NCI-H1694 (cell line): Measurements from ENCODE around the gene SCN8A.

Source experiments
- DNase-seq: peaks from one replicate; lab custom pipeline; 2025; lab: John Stamatoyannopoulos, UW

Gene SCN8A

DNA sequence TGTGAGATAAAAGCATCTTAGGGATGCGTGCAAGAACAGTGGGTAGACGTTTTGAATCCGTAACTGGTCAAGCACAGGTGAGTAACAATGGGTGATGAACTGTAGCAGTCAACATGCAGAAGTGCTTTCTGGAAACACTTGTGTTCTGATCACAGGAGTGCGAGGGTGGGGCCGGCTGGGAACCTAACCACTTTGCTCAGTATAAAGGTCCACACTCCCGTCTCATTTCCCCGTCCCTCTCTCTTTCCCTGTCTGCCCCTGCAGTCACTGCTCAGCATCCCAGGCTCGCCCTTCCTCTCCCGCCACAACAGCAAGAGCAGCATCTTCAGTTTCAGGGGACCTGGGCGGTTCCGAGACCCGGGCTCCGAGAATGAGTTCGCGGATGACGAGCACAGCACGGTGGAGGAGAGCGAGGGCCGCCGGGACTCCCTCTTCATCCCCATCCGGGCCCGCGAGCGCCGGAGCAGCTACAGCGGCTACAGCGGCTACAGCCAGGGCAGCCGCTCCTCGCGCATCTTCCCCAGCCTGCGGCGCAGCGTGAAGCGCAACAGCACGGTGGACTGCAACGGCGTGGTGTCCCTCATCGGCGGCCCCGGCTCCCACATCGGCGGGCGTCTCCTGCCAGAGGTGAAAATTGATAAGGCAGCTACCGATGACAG lies 130.4 kb downstream of the SCN8A start:
- DNase-seq = no peak

DNA sequence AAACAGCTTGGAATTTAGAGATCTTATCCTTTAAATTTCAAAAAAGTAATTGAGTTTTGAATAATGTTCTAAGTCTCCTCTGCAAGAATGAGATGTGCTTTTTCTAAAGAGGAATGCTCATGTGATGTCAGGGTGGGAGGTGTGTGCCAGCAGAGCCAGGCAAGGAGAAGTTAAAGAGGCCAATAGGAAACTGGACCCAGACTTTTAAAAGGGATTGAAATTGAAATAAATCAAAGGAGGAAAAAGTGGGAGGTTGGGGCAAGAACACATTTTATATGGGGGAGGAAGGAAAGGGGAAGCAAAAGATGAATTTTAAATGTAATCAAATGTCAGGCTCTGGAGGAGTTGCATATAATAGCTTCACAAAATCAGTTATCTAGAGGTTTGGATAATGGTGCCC lies 131.4 kb downstream of the SCN8A start:
- no peak for DNase-seq

DNA sequence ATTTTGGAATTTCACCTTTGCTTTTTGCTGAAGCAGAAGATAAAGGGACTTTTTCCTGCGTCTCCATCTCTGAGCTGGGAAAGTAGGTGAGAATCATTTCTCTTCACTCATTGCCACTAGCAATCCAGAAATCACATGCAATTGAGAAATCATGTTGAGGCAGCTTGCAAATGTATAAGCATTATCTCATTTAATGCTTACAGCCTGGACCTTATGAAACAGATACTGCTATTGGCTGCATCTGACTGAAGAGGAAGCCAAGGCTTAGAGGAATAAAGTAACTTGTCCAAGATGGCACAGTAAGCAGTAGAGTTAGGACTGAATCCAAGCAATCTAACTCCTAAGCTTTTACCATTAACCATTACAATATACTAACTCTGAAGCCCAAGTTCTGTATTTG lies 135.1 kb downstream of the SCN8A start:
- no peak for DNase-seq

DNA sequence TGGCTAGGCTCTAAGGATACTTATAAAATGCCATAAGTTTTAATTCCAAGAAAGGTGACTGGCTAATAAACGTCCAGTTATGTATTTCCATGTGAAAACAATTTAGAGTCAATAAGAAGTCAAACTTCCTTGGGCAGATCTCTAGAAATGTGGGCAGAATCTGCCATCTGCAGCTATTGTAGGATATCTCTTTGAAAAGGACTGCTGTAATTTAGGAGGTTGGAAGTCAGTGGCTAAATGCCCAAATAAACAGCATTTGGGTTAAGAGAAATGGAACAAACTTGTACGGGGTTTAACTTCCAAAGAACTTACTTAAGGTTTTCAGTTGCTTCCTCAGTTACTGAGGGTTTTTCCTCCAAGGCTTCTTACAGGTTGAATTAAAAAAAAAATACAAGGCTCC lies 135.9 kb downstream of the SCN8A start:
- no peak for DNase-seq

DNA sequence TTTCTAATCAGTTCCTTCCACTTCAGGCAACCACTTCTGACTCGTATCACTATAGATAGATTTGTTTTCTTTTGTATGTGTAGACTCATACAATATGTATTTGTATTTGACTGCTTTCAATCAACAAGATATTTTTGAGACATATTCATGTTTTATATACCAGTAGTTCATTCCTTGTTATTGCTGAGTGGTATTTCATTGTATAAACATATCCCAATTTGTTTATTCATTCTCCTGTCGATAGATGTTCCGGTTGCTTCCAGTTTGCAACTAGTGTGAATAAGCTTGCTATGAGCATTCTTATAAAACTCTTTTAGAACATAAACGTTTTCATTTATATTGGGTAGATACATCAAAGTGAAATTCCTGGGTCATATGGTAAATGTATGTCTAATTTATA lies 138.3 kb downstream of the SCN8A start:
- no peak for DNase-seq

DNA sequence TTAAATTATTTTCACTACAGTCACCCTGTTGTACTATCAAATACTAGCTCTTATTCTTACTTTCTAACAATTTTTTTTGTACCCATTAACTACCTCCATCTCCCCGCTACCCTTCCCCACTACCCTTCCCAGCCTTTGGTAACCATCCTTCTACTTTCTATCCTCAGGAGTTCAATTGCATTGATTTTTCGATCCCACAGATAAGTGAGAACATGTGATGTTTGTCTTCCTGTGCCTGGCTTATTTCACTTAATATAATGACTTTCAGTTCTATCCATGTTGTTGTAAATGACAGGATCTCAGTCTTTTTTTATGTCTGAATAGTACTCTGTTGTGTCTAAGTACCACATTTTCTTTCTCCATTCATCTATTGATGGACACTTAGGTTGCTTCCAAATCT lies 139.7 kb downstream of the SCN8A start:
- no peak for DNase-seq

DNA sequence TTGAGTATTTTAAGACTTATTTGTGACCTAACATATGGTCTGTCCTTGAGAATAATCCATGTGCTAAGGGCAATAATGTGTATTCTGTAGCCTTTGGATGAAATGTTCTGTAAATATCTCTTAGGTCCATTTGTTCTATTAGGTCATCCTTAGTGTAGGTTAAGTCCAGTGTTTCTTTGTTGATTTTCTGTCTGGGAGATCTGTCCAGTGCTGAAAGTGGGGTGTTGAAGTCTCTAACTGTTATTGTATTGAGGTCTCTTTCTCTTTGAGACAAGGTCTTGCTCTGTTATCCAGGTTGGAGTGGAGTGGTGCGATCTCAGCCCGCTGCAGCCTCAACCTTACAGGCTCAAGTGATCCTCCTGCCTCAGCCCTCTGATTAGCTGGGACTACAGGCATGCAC lies 149.5 kb downstream of the SCN8A start:
- DNase-seq = no peak

DNA sequence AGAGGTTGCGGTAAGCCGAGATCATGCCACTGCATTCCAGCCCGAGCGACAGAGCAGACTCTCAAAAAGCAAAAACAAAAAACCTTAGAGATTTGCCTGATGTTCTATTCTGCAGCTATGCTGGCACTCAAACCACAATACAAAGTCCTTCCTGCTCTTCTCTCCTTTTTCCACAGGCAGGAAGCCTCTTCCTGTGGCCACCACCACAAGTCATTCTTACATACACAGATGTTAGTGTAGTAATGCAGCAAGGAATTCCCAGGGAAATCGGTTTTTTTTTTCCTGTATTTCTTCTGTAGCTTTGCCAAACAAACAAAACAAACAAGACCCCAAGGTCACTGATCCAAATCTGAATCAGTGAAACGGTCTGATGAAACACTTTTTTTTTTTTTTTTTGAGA lies 153.2 kb downstream of the SCN8A start:
- DNase-seq = no peak

DNA sequence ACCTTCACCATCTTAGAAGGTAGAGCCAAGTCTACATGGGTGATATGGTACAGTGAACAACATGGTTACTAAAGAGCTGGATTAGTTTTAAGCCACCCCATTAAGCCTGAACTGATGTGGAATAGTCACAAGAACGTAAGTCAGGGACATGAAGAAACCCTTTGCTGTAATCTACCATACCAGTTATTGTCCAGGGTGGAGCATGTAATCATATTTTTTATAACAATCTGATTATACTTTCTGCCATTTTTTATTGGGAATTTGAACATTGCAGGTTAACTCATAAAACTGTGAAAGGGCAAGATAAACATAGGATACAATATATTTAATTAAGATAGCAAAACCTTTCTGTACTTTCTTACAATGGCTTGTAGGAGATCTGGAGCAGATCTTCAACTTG lies 153.9 kb downstream of the SCN8A start:
- no peak for DNase-seq

DNA sequence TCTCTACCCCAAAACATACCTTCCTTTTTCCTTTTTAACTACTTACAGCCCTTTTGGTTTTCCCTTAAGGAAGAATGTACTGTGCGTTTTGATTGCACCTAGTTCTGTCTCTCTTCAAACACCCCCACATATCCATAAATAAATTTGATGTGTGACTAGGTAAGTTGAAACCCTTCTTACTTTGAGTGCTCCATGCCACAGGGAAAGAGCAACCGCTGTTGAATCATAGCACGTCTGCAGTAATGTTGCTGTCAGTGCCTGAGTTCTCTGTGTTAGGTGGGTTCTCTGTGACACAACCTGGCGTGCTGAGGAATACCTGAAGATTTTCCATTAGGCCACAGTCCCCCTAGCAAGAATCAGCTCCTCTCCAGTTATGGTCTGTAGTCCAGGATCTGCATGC lies 155.4 kb downstream of the SCN8A start:
- no peak for DNase-seq

DNA sequence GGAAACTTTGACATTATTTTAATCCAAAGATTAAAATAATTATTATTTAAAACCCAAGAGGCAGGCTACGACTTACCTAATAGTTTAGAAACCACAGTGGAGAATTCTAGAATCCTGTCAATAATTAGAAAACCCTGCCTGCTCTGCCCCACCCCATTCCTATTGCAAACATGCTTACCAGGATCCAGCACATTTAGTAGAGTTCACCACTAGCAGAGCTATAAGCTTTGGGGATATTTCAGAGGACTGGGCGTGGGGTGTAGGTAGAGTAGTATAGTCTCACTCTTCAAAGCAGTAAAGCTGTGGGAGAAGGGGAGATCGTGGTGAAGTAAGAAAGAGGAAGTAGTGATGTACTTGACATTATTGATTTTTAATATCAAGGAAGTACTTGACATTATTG lies 157.2 kb downstream of the SCN8A start:
- no peak for DNase-seq

DNA sequence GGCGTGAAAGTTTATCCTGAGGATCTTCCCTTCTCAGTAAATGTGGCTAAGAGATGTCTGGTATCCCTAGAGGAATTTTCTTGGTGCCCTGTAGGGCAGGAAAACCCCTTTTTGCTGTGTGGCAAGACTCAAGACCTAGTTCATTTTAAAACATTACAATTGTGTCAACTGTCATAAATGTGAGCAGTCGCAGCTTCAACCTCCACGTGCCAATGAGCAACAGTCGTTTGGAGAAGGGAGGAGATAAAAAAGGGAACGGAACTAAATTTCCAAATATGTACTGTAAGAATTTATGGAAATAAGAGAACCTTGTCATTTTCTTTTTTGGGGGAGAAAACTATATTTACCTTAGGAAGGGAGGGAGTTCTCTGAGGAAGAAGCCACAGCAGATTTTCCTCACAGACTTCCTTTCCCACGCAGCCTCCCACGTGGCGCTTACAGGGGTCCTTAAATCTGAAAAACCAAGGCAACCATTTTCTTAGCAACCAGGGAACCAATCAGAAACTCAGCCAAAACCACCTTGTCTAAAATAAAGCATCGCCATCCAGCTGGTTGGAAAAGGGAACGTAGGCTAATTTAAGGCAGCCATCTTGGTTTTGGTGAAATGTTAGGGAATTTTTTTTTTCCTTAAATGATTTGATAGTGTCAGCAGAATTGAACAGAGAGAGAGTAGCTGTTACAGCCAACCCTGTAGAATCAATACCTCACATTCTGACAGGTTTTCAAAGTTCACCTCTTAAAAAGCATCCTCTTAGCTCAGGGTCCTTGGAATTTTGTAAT lies 158.4 kb downstream of the SCN8A start:
- no peak for DNase-seq

DNA sequence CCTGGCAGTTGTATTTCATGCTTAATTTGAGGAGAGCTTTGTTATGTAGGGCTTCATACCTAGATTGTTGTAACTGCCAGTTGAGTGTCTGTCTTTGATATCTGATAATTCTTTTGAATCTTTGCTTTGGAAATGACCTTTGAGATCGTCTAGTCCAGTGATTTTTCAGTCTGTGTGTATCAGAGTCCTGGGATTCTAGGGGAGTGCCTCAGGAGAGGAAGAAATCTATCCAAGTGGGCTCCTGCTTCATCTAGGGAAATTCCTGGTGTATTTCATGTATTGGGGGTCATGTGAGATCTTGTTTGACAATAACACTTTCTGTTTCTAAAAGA lies 158.9 kb downstream of the SCN8A start:
- no peak for DNase-seq

DNA sequence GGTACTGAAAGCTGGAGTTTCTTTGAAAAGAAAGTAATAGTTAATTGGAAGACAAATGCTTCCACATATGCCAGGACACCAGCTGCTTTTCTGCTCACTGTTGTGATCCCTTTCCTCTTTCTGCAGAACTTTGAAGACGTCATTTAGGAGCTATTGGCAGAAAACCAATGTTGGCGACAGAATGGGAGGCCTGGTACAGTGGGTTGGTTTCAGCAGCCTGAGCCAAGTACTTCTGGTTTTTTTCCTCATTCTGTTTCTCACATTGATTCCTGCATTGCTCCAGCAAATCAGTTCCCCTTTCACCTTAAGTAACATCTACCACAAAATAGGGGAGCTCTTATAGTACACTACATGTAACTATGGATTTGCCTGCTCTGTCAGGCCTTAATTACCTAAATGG lies 160.6 kb downstream of the SCN8A start:
- DNase-seq = peak; percentile 20

DNA sequence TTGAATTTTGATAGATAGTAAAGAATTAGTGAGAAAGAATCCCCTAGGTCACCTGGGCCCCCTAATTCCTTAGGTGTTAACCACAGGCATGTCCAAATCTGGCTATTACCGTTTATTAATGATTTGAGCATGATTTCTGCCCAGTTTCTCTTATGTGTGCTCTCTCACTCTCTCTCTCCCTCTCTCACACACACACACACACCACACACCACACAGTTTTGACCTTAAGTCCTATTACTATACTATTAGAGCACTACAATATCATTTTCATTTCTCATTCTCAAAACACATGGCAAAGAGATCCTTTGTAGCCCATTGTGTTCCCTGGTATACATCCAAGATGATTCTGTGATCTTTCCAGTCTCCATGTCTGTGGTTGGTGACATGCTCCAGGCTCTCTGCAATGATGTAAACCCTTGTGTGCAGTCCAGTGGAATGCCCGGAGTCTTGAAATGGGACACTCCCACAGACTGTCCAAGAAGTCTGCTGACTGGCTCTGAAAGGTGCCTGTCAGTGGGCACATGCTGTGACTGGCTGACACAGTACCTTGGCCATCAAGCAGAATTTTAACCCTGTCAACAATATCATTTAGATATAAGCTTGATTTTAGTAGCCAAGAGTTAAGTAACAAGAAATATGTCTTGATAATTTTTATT lies 161.3 kb downstream of the SCN8A start:
- no peak for DNase-seq

DNA sequence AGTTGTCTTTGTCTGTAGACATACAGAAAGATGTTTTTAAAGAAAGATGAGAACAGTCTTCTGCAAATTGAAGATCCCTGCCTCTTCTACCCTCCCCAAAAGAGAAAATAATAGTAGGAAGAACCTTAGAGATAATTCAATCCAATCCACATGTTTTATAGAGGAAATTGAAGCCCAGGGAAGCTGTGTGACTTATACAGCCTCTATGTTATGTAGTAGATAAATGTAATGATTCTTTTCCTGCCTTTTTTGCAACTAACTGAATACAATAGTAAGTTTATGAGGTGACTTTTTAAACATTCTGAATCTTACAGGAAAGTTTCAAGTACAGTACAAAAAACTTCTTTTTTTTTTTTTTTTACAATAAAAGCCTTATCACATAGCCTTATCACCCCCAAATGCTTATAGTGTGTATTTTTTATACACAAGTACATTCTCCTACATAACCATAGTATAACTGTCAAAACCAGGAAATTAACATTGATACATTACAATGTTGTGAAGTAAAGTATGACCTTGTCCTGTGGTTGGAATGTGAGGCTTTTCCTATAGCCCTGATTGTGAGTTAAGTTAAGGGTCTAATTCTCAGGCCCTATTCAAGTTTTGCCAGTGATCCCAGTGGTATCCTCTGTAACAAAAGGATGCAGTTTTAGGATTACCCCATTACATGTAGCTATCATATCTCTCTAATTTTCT lies 163.1 kb downstream of the SCN8A start:
- no peak for DNase-seq

DNA sequence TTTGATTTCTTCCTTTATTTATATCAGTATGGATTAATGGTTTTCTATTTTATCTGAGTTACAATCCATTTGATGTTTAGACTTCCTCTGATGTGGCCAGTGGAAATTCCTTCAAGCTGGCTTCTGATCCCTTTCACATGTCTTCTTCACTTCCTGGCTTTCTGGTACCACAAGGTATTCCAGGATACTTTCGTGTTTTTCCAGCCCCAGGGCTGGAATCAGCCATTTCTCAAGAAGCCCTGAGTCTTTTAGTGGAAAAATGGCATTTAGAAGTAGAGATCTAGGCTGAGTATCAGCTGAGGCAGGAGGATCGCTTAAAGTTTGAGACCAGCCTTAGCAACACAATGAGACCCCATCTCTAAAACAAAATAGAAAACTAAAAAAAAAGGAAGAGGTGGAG lies 164.2 kb downstream of the SCN8A start:
- no peak for DNase-seq

DNA sequence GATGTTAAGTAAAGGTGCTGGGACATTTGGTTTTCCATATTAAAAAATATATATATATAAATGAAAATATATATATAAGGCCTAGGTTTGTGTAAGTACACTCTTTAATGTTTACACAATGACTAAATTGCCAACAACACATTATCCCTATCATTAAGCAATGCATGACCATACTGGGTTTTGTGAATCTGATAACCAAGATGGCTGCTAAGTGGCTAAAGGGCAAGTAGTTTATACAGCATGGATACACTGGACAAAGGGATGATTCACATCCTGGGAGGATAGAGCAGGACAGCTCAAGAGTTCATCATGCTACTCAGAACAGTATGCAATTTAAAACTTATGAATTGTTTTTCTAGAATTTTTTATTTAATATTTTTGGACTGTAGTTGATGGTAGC lies 168.1 kb downstream of the SCN8A start:
- DNase-seq = no peak

DNA sequence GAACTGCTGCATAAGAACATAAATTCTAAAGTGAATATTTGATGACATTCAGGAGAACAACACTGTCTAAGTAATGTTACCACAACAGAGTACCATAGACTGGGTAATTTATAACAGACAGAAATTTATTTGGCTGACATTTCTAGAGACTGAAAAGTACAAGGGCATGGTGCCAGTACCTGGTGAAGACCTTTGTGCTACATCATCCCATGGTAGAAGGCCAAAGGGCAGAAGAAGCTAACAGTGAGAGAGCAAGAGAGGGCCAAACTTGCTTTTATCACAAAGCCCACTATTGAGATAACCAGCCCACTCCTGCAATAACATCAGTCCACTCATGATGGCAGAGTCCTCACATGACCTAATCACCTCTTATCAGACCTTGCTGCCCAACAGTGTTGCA lies 168.7 kb downstream of the SCN8A start:
- no peak for DNase-seq

DNA sequence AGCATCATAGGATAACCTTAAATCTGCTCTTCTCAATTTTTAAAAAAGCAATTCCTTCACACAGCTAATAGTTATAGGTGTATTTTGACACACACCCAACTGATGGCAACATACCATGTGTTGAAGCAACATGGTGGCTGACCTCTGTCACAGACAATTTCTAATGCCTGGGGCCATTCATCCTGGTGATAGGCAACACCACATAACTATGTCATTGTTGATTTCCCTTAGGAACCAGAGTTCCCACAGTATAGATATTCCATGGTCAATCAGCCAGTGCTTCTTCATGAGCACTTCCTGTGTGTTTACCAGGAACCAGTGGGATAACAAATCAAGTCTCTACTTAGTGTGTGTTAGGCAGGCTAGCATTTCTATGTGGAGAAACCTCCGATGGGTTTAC lies 169.2 kb downstream of the SCN8A start:
- no peak for DNase-seq

DNA sequence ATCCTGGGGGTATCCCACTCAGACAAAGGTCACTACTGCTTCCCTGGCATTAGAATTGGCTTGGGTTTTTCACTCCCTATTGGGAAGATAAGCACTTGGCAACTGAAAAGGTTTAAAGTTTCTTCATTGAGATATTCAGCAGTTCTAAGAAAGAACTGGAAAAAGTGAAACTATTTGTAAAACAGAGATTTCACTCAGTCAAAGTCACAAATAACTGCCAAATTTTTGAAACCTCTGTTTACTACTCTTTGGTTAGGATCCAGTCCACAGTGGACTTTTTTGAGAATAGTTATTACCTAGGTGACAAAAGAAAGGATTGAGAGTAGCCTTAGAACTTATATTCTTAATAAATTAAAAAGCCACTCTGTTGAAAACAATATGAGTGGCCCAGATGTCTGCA lies 172.7 kb downstream of the SCN8A start:
- no peak for DNase-seq

DNA sequence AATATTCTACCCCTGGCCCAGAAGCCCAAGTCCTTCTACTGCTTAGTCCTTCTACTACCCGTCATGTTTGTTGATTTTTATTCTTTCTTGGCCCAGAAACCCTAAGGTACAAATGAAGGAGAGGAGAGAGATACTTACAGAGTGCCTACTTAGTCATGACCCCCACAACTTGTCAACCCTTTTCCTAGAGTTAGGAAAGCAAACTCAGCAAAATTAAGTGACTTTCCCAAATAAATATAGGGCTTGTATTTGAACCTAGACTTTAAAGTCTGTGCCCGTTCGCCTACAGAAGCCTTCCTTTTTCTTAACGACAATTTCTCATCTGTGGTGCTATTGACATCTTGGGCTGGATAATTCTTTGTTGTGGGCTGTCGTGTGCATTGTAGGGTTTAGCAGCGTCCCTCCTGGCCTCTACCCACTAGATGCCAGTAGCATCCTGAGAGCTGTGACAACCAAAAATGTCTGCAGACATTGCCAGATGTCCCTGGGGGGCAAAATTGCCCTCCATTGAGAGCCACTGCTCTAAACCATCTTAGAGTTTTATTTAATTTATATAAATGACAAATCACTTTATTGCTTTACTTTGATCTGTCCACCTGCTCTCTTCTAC lies 175.1 kb downstream of the SCN8A start:
- DNase-seq = no peak

DNA sequence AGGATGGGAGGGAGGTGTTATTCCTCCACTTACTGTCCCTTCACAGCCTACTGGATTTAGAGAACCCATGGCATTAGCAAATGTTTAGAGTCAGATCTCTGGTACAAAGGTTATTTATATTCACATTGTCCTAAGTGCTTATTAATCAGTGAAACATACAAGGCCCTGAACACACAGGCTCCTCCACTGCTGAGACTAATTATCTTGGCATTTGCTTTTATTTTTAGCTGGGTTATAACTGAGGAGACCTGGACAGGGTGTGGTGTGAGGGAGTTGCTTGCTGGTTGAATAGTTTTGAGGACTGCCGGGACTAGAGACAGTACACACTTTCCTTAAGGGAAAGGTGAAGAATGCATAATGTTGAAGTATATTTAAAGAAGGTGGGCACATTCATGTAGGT lies 180.0 kb downstream of the SCN8A start:
- DNase-seq = no peak
